ENCODE measurements around the gene ZNF460. TPM values are rescaled to one million over a fixed set of nuclear protein-coding genes. Genes with fewer than 3 reads are reported as not detected.

ZNF460 gene
- total and polyA plus RNA-seq, 2 donors (not counting 1 experiment from before 2014, with no cell fraction given) = 8.4 to 90.5 TPM

- H3K27ac ChIP-seq (ENCODE audit: low read length in 2 of 2) = no peak overlapping the region
- H3K36me3 ChIP-seq (replicated peaks in 1 of 2; ENCODE audit: control extremely low read depth in 1 of 2, control insufficient read depth in 1 of 2, extremely low read depth in 1 of 2, insufficient read depth in 2 of 2, low read length in 1 of 2) = no peaks in the 10 kb centered on the region
- ChIA-PET POLR2A (no interaction called here), CTCF (no interaction called here)
- no peak overlapping the region for H3K4me3 ChIP-seq (ENCODE audit: control extremely low read depth in 1 of 5, extremely low read depth in 1 of 5, insufficient read depth in 1 of 5, low read depth in 2 of 5, low read length in 4 of 5)
- ATAC-seq (ENCODE audit: low read depth) (no peak), DNase-seq (no peak)
- H3K4me2 ChIP-seq (replicated peaks; ENCODE audit: low read depth, low read length, poor library complexity, severe bottlenecking) = no peak overlapping the region
- WGBS (ENCODE audit: insufficient coverage) = no CpG with 5 or more reads among the region's 1 CpG
- no peak overlapping the region for H2AFZ ChIP-seq (ENCODE audit: insufficient read depth, low read depth, low read length, poor library complexity, severe bottlenecking)
- no peaks in the 10 kb centered on the region for H4K20me1 ChIP-seq (ENCODE audit: control insufficient read depth, insufficient read depth, low read length, poor library complexity, severe bottlenecking)
- no peak overlapping the region for H3K9ac ChIP-seq (ENCODE audit: low read length)
- H3K9me3 ChIP-seq (ENCODE audit: control extremely low read depth in 1 of 3, control insufficient read depth in 2 of 3, insufficient read depth in 1 of 3, low read length in 2 of 3) = peaks cover 0 to 10% (median 0%) of the 10 kb centered on the region in 3 donors
- Mint-ChIP-seq H3K9me3 (ENCODE audit: insufficient read depth) (no peaks in the 10 kb centered on the region), H3K27ac (no peak overlapping the region), H3K27me3 (no peaks in the 10 kb centered on the region), H3K4me3 (no peak overlapping the region), H3K4me1 (peaks cover 8% of the 10 kb centered on the region)
- H3K27me3 ChIP-seq (replicated peaks in 1 of 4; ENCODE audit: control extremely low read depth in 1 of 4, control insufficient read depth in 3 of 4, insufficient read depth in 4 of 4, low read length in 3 of 4) = no peaks in the 10 kb centered on the region
- intact Hi-C loops (cut with micrococcal nuclease) = no loop called here
- no peak for TF ChIP-seq CTCF (IDR thresholded peaks at IDR 0.05)
- no peaks in the 10 kb centered on the region for H3K79me2 ChIP-seq (ENCODE audit: control insufficient read depth, insufficient read depth, low read length)
- H3K4me1 ChIP-seq (ENCODE audit: control insufficient read depth in 2 of 2, insufficient read depth in 2 of 2, low read length in 2 of 2) = peaks cover 6 to 8% of the 10 kb centered on the region in 2 donors
Measured at GRCh38 chr19:57233207-57233606, 47.1 kb upstream of the ZNF460 start.

GRCh38 chr19:57239982-57240310, 40.3 kb upstream of the ZNF460 start:
- H3K4me1 Mint-ChIP-seq = peaks cover 33% of the 10 kb centered on the region
- Histone ChIP-seq H3K4me3 (ENCODE audit: control extremely low read depth in 1 of 5, extremely low read depth in 1 of 5, insufficient read depth in 1 of 5, low read depth in 2 of 5, low read length in 4 of 5) (peak overlapping the region; percentile 64 to 99 (median 94)), H3K36me3 (replicated peaks in 1 of 2; ENCODE audit: control extremely low read depth in 1 of 2, control insufficient read depth in 1 of 2, extremely low read depth in 1 of 2, insufficient read depth in 2 of 2, low read length in 1 of 2) (peaks cover under 1 to 7% of the 10 kb centered on the region in 2 experiments), H3K79me2 (ENCODE audit: control insufficient read depth, insufficient read depth, low read length) (peaks cover 37% of the 10 kb centered on the region), H4K20me1 (ENCODE audit: control insufficient read depth, insufficient read depth, low read length, poor library complexity, severe bottlenecking) (peaks cover 5% of the 10 kb centered on the region), H3K9me3 (ENCODE audit: control extremely low read depth in 1 of 3, control insufficient read depth in 2 of 3, insufficient read depth in 1 of 3, low read length in 2 of 3) (no peaks in the 10 kb centered on the region), H2AFZ (ENCODE audit: insufficient read depth, low read depth, low read length, poor library complexity, severe bottlenecking) (peak overlapping the region; percentile 100), H3K27ac (ENCODE audit: low read length in 2 of 2) (peak overlapping the region; percentile 77 to 86), H3K9ac (ENCODE audit: low read length) (peak overlapping the region; percentile 96), H3K27me3 (replicated peaks in 1 of 4; ENCODE audit: control extremely low read depth in 1 of 4, control insufficient read depth in 3 of 4, insufficient read depth in 4 of 4, low read length in 3 of 4) (no peaks in the 10 kb centered on the region), H3K4me1 (ENCODE audit: control insufficient read depth in 2 of 2, insufficient read depth in 2 of 2, low read length in 2 of 2) (peaks cover 19 to 20% of the 10 kb centered on the region in 2 donors), H3K4me2 (replicated peaks; ENCODE audit: low read depth, low read length, poor library complexity, severe bottlenecking) (peak overlapping the region; percentile 99)
- POLR2A ChIA-PET = interaction anchor here (0.6 to 1.5 kb wide), 3 partner anchors 40 to 149 kb away, joined by 5 to 7 read pairs (median 5); partner anchors contain the start of gene ZNF460
- H3K27ac Mint-ChIP-seq = peak overlapping the region; percentile 94
- DNase-seq (no peak), ATAC-seq (ENCODE audit: low read depth) (no peak)
- TF ChIP-seq EZH2 (IDR thresholded peaks at IDR 0.05; ENCODE audit: borderline replicate concordance, insufficient read depth, low read depth, low read length, poor library complexity, severe bottlenecking) = no peak
- no peak for TF ChIP-seq CTCF (IDR thresholded peaks at IDR 0.05)
- H3K4me3 Mint-ChIP-seq = peak overlapping the region; percentile 95
- CTCF ChIA-PET = no interaction called here
- intact Hi-C loops (cut with micrococcal nuclease) = loop anchor here (1.0 to 5.0 kb wide), 8 partner anchors 40 to 569 kb away; partner anchors contain the start of genes TRAPPC2B, ZNF17, ZNF304 and ZNF460
- H3K27me3 Mint-ChIP-seq = no peaks in the 10 kb centered on the region
- WGBS (ENCODE audit: insufficient coverage) = 22% methylated on average over 12 of the region's 12 CpGs
- no peaks in the 10 kb centered on the region for H3K9me3 Mint-ChIP-seq (ENCODE audit: insufficient read depth)
